IPS-20b (cell line): ENCODE measurements around the gene LARP1.

ENCODE experiments used
- H3K27ac ChIP-seq: one replicate; pipeline ENCODE4 v1.5.1; 2013; ENCODE audit warnings: low read length
- H3K27me3 ChIP-seq: 2 replicates; pipeline ENCODE4 v1.6.1; 2013; ENCODE audit warnings: mild to moderate bottlenecking, low read length, inconsistent platforms; ENCODE audit not compliant: insufficient read depth
- H3K36me3 ChIP-seq: 2 replicates; pipeline ENCODE4 v1.6.1; 2013; ENCODE audit warnings: low read depth, mild to moderate bottlenecking, inconsistent platforms, low read length, moderate library complexity; ENCODE audit not compliant: insufficient read depth
- H3K4me1 ChIP-seq: 2 replicates; pipeline ENCODE4 v1.6.1; 2013; ENCODE audit warnings: mild to moderate bottlenecking, control low read depth, inconsistent platforms, low read length, moderate library complexity; ENCODE audit not compliant: insufficient read depth
- H3K4me3 ChIP-seq: 2 replicates; pipeline ENCODE4 v1.5.1; 2013; ENCODE audit warnings: mild to moderate bottlenecking, low read length, inconsistent platforms
- H3K9ac ChIP-seq: 2 replicates; pipeline ENCODE4 v1.6.1; 2013; ENCODE audit warnings: low read depth, mild to moderate bottlenecking, inconsistent platforms, low read length, moderate library complexity
- H3K9me3 ChIP-seq: 2 replicates; pipeline ENCODE4 v1.6.1; 2013; ENCODE audit warnings: mild to moderate bottlenecking, low read depth, low read length, inconsistent platforms; ENCODE audit not compliant: insufficient read depth

The LARP1 gene

DNA sequence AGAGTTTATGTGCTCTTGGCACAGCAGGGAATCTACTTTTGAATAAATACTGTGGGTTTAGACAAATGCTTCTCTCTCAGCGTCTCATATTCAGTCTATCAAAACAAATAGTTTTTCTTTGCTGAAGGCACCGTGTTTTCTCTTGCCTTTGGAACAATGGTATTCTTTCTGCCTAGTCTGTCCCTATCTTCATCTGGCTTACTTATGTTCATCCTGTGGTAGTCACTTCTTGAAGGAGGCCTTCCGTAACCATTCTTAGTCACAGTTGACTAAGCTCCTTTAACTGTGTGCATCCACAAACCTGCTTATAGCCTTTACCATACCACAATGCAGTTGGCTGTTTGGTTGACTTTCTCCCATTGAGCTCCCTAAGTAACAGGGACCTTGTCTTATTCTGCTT is 45.9 kb downstream of the LARP1 start:
- Histone ChIP-seq H3K27ac (no peak overlapping the region), H3K9me3 (no peaks in the 10 kb centered on the region), H3K27me3 (no peaks in the 10 kb centered on the region), H3K9ac (no peak overlapping the region), H3K4me1 (no peaks in the 10 kb centered on the region), H3K36me3 (peaks cover 100% of the 10 kb centered on the region), H3K4me3 (no peak overlapping the region)

DNA sequence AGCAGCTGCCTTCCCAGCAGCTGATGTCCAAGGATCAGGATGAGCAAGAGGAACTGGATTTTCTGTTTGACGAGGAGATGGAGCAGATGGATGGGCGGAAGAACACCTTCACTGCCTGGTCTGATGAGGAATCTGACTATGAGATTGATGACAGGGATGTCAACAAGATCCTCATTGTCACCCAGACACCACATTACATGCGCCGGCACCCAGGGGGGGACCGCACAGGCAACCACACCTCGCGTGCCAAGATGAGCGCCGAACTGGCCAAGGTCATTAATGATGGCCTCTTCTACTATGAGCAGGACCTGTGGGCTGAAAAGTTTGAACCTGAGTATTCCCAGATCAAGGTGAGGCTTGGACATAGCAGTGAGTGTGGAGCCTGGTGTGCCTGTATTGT is 46.9 kb downstream of the LARP1 start:
- no peaks in the 10 kb centered on the region for H3K27me3 ChIP-seq
- H3K9me3 ChIP-seq = no peaks in the 10 kb centered on the region
- no peak overlapping the region for H3K27ac ChIP-seq
- no peak overlapping the region for H3K4me3 ChIP-seq
- no peaks in the 10 kb centered on the region for H3K4me1 ChIP-seq
- H3K36me3 ChIP-seq = peaks cover 100% of the 10 kb centered on the region
- no peak overlapping the region for H3K9ac ChIP-seq

DNA sequence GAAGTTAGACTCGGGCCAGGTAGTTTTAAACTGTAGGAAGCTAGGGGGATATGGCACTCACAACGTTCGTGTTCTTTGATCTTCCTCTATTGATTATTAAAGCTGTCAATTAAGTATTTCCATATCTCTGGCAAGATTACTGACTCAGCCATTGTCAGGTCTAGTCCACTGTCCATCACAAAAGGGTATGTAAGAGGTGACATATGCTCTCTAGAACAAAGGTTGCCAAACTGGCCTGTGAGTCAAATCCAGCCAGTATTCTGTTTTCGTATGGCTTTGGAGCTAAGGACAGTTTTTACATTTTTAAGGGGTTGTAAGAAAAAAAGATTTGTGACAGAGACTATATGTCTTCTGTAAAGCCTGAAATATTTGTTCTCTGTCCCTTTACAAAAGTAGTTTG is 51.0 kb downstream of the LARP1 start:
- Histone ChIP-seq H3K4me3 (no peak overlapping the region), H3K9me3 (no peaks in the 10 kb centered on the region), H3K27me3 (no peaks in the 10 kb centered on the region), H3K4me1 (no peaks in the 10 kb centered on the region), H3K27ac (no peak overlapping the region), H3K36me3 (peaks cover 97% of the 10 kb centered on the region), H3K9ac (no peak overlapping the region)

DNA sequence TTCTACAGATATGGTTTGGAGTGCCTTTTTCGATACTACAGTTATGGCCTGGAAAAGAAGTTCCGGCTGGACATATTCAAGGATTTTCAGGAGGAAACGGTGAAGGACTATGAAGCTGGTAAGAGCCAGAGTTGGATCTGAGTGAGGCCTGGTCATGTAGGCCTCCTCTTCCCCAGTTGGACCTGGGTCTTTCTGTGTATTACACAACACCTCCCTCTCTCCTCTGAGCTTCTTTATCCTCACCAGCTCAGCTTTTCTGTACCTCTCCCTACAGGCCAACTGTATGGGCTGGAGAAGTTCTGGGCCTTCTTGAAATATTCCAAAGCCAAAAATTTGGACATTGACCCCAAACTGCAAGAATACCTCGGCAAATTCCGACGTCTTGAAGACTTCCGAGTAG is 56.1 kb downstream of the LARP1 start:
- no peak overlapping the region for H3K9ac ChIP-seq
- H3K27ac ChIP-seq = no peak overlapping the region
- H3K36me3 ChIP-seq = peaks cover 95% of the 10 kb centered on the region
- no peaks in the 10 kb centered on the region for H3K27me3 ChIP-seq
- H3K4me3 ChIP-seq = no peak overlapping the region
- H3K9me3 ChIP-seq = no peaks in the 10 kb centered on the region
- no peaks in the 10 kb centered on the region for H3K4me1 ChIP-seq

DNA sequence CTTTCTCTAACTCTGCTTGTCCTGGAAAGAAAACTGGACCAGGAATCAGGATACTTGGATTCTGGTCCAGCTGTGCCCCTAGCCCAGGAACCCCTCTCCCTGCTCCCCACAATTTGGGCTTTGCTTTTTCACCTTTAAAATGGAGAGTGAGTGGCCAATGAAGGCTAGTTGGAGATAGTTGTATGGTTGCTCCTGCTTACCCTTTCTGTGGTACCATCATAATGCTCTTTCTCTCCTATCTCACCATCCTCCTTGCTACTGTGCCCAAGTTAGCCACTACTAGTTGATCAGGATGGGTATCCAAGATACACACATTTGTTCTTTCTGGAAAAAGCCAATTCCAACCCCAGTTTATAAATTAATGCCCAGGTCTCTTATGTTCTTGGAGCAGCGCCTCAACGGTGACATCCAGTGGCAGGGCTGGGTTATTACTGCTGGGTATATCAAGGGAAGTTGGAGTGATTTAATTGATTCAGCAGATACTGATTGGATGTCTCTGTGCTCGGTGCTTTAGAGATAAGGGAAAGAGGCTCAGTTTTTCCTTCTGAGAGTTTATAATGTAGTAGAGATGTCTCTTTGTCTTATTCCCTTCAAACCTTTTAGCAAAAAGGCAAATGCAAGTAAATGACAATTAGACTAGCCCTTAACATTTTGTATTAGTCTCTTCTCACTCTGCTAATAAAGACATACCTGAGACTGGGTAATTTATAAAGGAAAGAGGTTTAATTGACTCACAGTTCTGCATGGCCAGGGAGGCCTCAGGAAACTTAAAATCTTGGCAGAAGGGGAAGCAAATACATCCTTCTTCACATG is 56.7 kb downstream of the LARP1 start:
- no peak overlapping the region for H3K27ac ChIP-seq
- H3K27me3 ChIP-seq = no peaks in the 10 kb centered on the region
- peaks cover 95% of the 10 kb centered on the region for H3K36me3 ChIP-seq
- H3K9ac ChIP-seq = no peak overlapping the region
- no peaks in the 10 kb centered on the region for H3K4me1 ChIP-seq
- H3K4me3 ChIP-seq = no peak overlapping the region
- H3K9me3 ChIP-seq = no peaks in the 10 kb centered on the region

DNA sequence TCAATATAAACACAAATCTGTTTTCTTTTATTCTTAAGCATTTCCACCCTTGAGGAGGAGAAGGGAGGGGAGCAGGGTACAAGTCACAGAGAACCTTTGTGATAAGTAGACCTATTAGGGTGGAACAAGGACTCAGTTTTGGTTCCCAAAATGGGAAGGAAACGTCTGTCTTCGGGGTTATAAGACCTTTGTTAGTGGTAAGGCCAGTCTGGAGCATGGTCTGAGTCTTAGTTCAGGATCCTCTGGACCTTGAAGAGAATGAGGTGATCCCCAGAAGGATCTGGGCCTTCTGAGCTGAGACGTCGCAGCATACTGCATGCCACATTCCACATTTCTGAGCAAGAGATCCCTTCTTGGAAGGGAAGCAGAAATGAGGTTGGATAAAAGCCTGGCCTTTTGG is 58.0 kb downstream of the LARP1 start:
- Histone ChIP-seq H3K4me3 (no peak overlapping the region), H3K27ac (no peak overlapping the region), H3K4me1 (no peaks in the 10 kb centered on the region), H3K9ac (no peak overlapping the region), H3K27me3 (no peaks in the 10 kb centered on the region), H3K36me3 (peaks cover 95% of the 10 kb centered on the region), H3K9me3 (no peaks in the 10 kb centered on the region)

DNA sequence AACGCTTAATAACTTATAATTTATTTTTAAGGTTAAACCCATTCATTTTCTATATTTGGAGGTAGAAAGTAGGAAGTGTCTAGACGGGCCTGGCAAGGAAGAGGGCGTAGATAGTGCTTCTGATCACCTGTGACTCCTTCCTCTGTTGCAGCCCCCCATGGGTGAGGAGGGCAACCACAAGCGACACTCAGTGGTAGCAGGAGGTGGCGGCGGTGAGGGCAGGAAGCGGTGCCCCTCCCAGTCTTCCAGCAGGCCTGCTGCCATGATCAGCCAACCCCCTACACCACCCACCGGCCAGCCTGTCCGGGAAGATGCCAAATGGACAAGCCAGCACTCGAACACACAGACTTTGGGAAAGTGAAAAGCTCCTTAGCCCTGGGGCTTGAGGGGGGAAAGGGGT is 58.6 kb downstream of the LARP1 start:
- Histone ChIP-seq H3K9me3 (no peaks in the 10 kb centered on the region), H3K36me3 (peaks cover 95% of the 10 kb centered on the region), H3K27ac (no peak overlapping the region), H3K27me3 (no peaks in the 10 kb centered on the region), H3K9ac (no peak overlapping the region), H3K4me3 (no peak overlapping the region), H3K4me1 (no peaks in the 10 kb centered on the region)

DNA sequence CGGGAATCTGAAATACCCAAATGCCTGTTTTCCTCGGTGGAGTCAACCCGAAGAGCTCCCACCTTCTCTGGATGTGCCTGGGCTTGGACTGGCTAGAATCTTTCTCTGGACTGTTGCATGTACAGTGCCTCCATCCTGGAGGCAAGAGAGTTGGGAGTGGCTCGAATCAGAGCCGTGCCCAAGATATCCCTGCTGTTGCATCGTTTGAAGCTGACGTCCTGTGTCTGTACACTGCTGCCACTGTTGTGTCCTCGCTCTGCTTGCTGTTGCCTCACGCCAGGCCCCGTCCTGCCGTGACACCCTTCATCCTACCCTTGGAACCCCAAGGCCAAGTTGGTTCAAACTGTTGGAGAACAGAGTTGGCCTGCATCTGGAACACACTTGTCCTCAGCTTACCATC is 59.8 kb downstream of the LARP1 start:
- Histone ChIP-seq H3K27me3 (no peaks in the 10 kb centered on the region), H3K27ac (no peak overlapping the region), H3K9me3 (no peaks in the 10 kb centered on the region), H3K9ac (no peak overlapping the region), H3K4me3 (no peak overlapping the region), H3K4me1 (no peaks in the 10 kb centered on the region), H3K36me3 (peaks cover 94% of the 10 kb centered on the region)

DNA sequence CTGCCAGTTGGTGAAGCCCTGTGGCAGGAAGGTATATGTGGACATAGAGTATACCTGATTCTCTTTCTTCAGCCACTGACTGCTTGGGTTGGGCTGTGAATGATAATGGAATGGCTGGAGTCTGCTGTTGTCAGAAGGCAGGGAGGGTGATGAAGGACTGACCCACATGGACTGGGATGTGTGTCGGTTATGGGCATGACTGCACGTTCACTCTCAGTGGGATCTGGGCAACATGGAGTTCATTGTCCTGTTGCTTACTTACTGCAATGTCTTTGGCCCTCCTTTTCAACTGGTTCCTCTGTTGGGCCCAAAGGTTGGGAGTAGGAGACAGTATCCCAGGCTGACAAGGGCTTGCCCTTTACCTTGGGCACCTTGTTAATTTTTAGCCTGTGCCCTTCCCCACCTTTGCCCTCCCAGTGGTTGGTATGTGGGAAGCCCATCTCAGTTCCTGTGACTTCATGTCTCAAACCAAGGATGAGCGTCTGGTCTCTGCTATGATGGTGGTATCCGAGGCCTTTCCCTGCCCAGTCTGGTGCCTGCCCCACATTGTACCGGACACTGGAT is 60.6 kb downstream of the LARP1 start:
- Histone ChIP-seq H3K36me3 (peaks cover 95% of the 10 kb centered on the region), H3K4me3 (no peak overlapping the region), H3K9me3 (no peaks in the 10 kb centered on the region), H3K4me1 (no peaks in the 10 kb centered on the region), H3K9ac (no peak overlapping the region), H3K27me3 (no peaks in the 10 kb centered on the region), H3K27ac (no peak overlapping the region)

DNA sequence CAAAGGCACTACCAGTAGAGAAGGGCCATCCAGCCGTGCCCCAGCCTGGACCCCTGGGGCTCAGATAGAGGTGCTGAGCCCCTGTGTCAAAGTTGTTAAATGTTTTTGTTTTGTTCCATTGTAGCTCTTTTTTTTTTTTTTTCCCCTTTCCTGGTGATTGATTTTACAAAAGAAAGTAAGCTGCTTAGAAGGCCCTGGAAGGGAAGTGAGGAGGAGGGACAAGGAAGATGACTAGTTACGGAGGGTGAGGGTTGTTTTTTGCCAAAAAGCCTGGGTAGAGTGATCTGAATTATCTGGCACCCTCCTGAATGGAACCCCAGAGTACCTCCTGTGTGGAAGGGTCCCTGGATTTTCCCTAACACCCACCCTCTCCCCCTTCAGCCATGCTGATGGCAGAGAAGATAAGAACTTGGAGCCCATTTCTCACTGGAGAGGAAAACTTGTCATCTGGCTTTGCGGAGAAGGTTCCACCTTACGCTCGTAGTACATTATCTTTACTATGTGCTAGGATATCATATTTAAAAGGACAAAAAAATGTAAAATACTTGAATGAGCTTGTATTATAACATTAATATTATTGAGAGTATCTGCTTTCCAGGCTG is 61.8 kb downstream of the LARP1 start:
- Histone ChIP-seq H3K4me1 (no peaks in the 10 kb centered on the region), H3K27me3 (no peaks in the 10 kb centered on the region), H3K9me3 (no peaks in the 10 kb centered on the region), H3K9ac (no peak overlapping the region), H3K36me3 (peaks cover 94% of the 10 kb centered on the region), H3K4me3 (no peak overlapping the region), H3K27ac (no peak overlapping the region)

DNA sequence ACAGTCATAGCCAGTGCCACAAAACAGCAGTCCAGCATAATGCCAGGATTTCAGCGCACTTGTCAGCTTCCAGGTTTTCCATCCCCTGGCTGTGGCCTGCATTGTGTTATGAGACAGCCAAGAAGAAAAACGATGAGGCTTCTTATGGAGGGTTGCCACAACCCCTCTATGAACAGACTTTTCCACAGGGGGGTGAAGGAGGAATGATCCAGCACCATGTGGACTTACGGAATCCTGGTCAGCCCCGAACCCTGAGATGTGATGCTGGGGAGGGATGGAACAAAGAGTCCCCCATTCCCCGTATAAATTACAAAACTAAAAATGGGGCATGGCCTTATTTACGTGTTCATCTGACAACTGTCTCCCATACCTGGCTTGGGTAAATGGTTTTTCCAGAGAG is 62.6 kb downstream of the LARP1 start:
- Histone ChIP-seq H3K36me3 (peaks cover 95% of the 10 kb centered on the region), H3K9me3 (no peaks in the 10 kb centered on the region), H3K4me1 (no peaks in the 10 kb centered on the region), H3K9ac (no peak overlapping the region), H3K27ac (no peak overlapping the region), H3K4me3 (no peak overlapping the region), H3K27me3 (no peaks in the 10 kb centered on the region)

DNA sequence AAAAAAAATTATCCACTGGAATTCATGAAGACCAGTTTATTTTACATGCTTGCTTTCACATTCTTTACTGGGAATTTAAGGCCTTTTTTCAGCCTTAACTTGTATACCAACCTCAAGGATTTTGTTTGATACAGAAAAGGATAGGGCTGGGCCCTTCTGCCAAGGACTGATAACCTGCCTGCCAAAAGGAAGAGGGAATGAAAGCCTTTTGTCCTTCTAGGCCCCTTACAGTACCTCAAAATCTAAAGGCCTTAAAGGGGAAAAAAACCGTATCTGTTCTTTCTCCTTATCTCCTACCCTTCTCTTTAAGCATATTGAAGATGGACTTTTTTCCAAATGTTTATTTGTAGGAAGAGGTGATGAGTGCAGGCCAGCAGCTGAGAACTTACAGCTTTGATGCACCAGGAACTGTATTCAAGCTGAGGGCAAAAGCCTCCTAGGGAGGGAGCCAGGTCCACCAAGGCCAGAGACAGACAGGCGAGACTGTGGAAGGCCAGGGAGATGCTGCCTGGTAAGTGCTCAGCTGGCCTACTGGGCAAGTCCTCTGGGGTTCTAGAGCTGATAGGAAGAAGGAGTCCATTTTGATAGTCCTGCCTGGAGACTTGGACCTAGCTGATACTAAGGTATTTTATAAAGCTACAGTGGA is 63.4 kb downstream of the LARP1 start:
- Histone ChIP-seq H3K4me3 (no peak overlapping the region), H3K4me1 (no peaks in the 10 kb centered on the region), H3K36me3 (peaks cover 95% of the 10 kb centered on the region), H3K9me3 (no peaks in the 10 kb centered on the region), H3K27me3 (no peaks in the 10 kb centered on the region), H3K9ac (no peak overlapping the region), H3K27ac (no peak overlapping the region)
